Nephron (organoid): Measurements from ENCODE around the gene PARP2.

Experiments
- H3K27ac Mint-ChIP-seq, 3 experiments: 2 replicates each; pipeline ENCODE4 v1.8.0; 2020; ENCODE audit warnings: mixed read lengths in 3 of 3, mild to moderate bottlenecking in 2 of 3, moderate library complexity in 1 of 3
- H3K27me3 Mint-ChIP-seq: 2 replicates; pipeline ENCODE4 v1.8.0; 2021; ENCODE audit warnings: low read depth, mild to moderate bottlenecking, moderate library complexity, mixed read lengths
- H3K36me3 Mint-ChIP-seq: 2 replicates; pipeline ENCODE4 v1.8.0; 2020; ENCODE audit warnings: low read depth, mixed read lengths
- H3K4me1 Mint-ChIP-seq: 2 replicates; pipeline ENCODE4 v1.8.0; 2020; ENCODE audit warnings: mixed read lengths
- H3K4me3 Mint-ChIP-seq, 3 experiments: 2 replicates each; pipeline ENCODE4 v1.8.0; 2020; ENCODE audit warnings: mild to moderate bottlenecking in 3 of 3, mixed read lengths in 3 of 3, moderate library complexity in 2 of 3
- H3K9me3 Mint-ChIP-seq: 2 replicates; pipeline ENCODE4 v1.8.0; 2020; ENCODE audit warnings: mixed read lengths
- TF ChIP-seq, protein P1 (sequence below), 3 experiments: fragments of 200-600 bp; sonication (generic); IDR thresholded peaks; one replicate each; pipeline ENCODE4 v1.5.0; 2021; ENCODE audit warnings: antibody characterized with exemption in 3 of 3; ENCODE audit not compliant: unreplicated experiment in 3 of 3

Gene PARP2

DNA sequence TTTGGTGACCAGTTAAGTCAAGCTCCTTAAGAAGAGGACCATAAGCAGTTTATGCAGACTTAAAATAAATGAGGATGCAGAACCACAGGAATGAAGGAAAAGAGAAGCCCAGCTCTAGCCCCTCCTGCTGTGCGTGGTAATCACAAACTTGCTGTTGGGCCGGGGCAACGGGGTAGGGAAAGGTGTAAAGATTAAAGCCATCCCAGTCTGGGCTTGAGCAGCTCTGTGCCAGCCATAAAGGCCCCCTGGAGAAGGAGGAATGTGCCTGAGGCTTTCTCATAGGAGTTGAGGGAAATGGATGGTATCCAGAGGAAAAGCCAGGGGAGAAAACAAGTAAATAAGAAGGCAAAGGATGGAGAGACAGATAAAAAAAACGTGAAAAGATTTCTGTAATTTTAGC, 44.7 kb downstream of the PARP2 start:
- TF ChIP-seq, protein P1, sequence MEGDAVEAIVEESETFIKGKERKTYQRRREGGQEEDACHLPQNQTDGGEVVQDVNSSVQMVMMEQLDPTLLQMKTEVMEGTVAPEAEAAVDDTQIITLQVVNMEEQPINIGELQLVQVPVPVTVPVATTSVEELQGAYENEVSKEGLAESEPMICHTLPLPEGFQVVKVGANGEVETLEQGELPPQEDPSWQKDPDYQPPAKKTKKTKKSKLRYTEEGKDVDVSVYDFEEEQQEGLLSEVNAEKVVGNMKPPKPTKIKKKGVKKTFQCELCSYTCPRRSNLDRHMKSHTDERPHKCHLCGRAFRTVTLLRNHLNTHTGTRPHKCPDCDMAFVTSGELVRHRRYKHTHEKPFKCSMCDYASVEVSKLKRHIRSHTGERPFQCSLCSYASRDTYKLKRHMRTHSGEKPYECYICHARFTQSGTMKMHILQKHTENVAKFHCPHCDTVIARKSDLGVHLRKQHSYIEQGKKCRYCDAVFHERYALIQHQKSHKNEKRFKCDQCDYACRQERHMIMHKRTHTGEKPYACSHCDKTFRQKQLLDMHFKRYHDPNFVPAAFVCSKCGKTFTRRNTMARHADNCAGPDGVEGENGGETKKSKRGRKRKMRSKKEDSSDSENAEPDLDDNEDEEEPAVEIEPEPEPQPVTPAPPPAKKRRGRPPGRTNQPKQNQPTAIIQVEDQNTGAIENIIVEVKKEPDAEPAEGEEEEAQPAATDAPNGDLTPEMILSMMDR (IDR thresholded peaks at IDR 0.05; ENCODE audit: unreplicated experiment in 3 of 3) = no peak
- Mint-ChIP-seq H3K27ac (no peak overlapping the region), H3K27me3 (no peaks in the 10 kb centered on the region), H3K4me1 (no peaks in the 10 kb centered on the region), H3K9me3 (no peaks in the 10 kb centered on the region), H3K36me3 (peaks cover 47% of the 10 kb centered on the region), H3K4me3 (no peak overlapping the region)

DNA sequence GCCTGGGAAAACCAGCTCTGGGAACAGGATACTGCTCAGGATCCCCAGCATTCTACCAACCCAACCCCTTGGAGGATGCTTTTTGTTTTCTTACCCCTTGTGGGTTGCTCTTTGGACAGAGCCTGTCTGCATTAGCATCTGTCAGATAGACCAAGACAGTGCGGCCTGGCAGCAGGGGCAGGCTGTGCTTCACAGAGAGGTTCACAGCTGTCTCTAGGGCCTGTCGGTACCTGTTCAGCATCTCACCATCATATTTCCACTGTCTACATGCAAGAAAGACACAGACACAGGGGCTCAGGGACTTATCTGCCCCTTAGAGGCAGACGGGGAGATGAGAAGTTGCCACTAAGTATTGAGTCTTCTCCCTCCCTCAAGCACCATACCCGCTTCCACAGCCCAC, 48.1 kb downstream of the PARP2 start:
- Mint-ChIP-seq H3K27ac (no peak overlapping the region), H3K27me3 (no peaks in the 10 kb centered on the region)
- TF ChIP-seq, protein P1 (IDR thresholded peaks at IDR 0.05; ENCODE audit: unreplicated experiment in 3 of 3) = no peak

DNA sequence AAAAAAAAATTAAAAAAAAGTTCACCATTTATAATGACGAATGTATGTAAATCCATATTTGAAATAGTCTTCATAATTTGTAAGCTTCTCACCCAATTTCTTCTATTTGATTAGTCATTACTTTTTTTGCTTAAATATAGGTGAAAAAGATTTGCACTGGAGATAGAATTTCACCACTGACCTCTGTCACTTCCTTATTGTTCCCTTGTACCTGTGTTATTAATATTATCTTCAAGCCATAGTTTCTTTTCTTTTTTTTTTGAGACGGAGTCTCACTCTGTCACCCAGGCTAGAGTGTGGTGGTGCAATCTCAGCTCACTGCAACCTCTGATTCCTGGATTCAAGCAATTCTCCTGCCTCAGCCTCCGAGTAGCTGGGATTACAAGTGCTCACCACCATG, 54.1 kb downstream of the PARP2 start:
- H3K36me3 Mint-ChIP-seq = peaks cover 39% of the 10 kb centered on the region
- H3K4me3 Mint-ChIP-seq = no peak overlapping the region
- no peak overlapping the region for H3K27ac Mint-ChIP-seq
- H3K27me3 Mint-ChIP-seq = no peaks in the 10 kb centered on the region
- H3K4me1 Mint-ChIP-seq = no peaks in the 10 kb centered on the region
- H3K9me3 Mint-ChIP-seq = no peaks in the 10 kb centered on the region
- TF ChIP-seq, protein P1 (IDR thresholded peaks at IDR 0.05; ENCODE audit: unreplicated experiment in 3 of 3) = no peak

More for the DNA sequence above, 48.1 kb downstream of the PARP2 start:
- Mint-ChIP-seq H3K9me3 (no peaks in the 10 kb centered on the region), H3K4me1 (no peaks in the 10 kb centered on the region), H3K4me3 (no peak overlapping the region), H3K36me3 (peaks cover 53% of the 10 kb centered on the region)

DNA sequence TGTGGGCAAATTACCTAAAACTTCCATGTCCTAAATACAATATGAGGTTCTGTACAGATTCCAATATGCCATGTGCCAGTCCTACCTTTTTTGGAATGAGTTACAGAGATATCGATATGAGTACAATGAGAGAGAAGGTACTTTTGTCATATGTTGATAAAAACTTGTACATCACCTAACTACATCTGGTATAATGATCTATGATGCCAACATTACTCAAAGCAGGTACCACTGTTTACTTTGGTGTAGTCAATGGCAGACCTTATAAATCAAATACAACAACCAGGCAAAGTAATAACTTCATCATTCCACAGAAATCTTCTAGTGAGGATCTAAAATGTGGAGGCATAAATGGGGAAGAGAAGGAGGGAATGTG, 57.1 kb downstream of the PARP2 start:
- Mint-ChIP-seq H3K4me3 (no peak overlapping the region), H3K27me3 (no peaks in the 10 kb centered on the region), H3K27ac (no peak overlapping the region), H3K4me1 (no peaks in the 10 kb centered on the region), H3K9me3 (no peaks in the 10 kb centered on the region), H3K36me3 (peaks cover 44% of the 10 kb centered on the region)
- TF ChIP-seq, protein P1 (IDR thresholded peaks at IDR 0.05; ENCODE audit: unreplicated experiment in 3 of 3) = no peak

DNA sequence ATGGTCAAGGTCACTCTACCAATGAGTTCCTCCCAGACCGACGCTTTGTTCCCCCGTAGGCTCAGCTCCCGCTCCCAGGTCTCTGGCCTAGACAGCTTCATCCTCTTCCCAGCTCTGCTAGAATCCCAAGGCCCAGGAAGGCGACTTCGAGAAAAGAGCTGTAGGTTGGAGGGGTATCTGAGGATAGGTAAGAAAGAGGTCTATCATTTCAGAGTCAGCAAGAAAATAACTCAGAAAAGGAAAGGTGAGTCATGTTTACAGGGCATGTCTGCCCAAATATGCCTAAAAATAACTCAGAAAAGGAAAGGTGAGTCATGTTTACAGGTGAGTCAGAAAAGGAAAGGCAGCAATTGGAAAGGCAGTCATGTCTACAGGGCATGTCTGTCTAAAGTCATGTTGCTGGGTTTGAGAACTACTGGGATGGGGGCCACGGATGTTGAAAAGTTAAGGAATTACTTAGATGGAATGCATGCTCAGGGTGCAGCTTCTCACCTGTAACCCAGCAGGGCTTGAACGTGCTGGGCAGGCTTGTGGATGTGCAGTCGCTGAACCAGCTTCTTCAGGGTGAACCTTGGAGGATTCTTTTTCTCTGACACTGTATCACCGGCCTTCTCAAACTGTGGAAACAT, 57.6 kb downstream of the PARP2 start:
- no peak overlapping the region for H3K27ac Mint-ChIP-seq
- no peaks in the 10 kb centered on the region for H3K4me1 Mint-ChIP-seq
- no peak overlapping the region for H3K4me3 Mint-ChIP-seq
- no peaks in the 10 kb centered on the region for H3K9me3 Mint-ChIP-seq
- no peaks in the 10 kb centered on the region for H3K27me3 Mint-ChIP-seq
- TF ChIP-seq, protein P1 (IDR thresholded peaks at IDR 0.05; ENCODE audit: unreplicated experiment in 3 of 3) = no peak
- peaks cover 41% of the 10 kb centered on the region for H3K36me3 Mint-ChIP-seq

DNA sequence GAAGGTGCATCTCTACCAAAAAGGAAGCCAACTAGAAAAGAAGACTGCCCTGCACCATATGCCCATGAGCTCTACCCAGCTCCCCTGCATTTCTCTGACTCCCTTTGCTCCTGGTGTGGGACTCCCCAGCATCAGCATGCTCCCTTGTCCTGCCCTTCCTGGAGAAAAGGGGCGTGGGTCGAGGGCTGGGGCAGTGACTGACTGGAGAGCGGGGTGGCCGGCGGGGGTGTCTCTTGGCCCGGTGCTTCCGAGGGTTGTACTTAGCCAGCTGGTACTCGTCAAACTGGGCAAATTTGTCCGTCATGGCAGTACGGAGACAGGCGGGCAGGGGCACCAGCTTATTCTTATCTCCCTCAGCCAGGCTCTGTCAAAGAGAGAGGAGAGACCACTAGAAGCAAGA, 60.1 kb downstream of the PARP2 start:
- TF ChIP-seq, protein P1 (IDR thresholded peaks at IDR 0.05; ENCODE audit: unreplicated experiment in 3 of 3) = no peak
- H3K36me3 Mint-ChIP-seq = peaks cover 48% of the 10 kb centered on the region
- H3K9me3 Mint-ChIP-seq = no peaks in the 10 kb centered on the region
- H3K4me3 Mint-ChIP-seq = no peak overlapping the region
- H3K27ac Mint-ChIP-seq = no peak overlapping the region
- no peaks in the 10 kb centered on the region for H3K4me1 Mint-ChIP-seq
- no peaks in the 10 kb centered on the region for H3K27me3 Mint-ChIP-seq
